ENCODE measurements around the gene KIF5C.

DNA sequence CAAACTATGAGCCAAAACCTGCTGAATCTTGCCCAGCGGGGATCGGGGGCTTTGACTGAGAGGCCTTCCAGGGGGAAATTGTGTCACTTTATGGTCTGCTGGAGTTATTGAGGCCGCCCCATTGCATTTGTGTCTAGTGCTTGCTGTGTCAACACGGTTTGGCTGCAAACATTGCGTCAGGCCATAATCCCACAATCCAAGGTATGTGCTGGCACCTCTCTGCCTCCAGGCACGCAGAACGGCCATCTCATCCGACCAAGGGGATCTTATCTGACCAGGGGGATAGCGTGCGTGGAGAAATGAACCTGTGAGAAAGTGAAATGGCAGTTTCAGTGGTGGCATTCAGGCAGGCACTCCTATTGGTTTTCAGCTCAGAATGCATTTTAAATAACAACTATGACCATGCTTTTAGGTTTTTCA lies 145.4 kb downstream of the KIF5C start:
- TF ChIP-seq POLR2AphosphoS5 (IDR thresholded peaks at IDR 0.05; ENCODE audit: insufficient read depth in 1 of 2, low read depth in 1 of 2): no peak
- no peak for TF ChIP-seq CTCF (IDR thresholded peaks at IDR 0.05)
- TF ChIP-seq POLR2A (IDR thresholded peaks at IDR 0.05): no peak
